Measurements from ENCODE around the gene NECTIN4. TPM values are rescaled to one million over a fixed set of nuclear protein-coding genes. Genes with fewer than 3 reads are reported as not detected.

NECTIN4 gene
- total RNA-seq, 1 donor from 2014 or later = 0.13 TPM

DNA sequence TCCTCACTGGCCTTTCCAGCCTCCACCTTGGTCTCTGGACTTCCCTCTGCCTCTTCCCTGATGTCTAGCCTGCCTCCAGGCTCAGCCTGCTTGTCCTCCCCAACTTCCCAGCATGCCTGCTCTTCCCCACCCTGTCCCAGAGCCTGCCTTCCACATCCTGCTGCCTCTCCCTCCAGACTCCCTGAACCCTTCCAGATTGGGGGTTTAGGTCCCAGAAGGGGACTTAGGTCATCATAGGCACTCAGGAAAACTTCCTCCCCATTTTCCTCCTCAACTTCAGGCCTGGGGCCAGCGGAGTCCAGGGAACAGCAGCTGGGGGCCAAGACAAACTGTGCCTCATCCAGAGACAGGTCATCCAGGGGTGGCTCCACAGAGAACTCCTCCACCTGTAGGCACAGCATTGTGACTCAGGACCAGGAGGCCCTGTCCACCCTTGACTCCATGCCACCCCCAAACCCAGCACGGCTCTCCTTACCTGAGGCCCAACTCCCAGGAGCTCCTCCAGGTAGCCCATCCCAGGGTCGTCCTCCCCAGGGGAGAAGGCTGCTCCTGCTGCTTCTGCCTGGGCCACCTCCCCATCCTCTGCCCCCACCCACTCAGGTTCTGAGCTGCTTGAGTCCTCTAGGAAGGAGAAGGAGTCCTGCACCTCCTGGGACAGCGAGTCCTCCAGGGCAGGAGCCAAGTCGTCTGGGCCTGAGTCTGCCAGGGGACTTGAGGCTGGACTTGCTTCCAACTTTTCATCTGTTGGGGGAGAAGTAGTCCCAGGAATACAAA lies 40.2 kb downstream of the NECTIN4 start:
- Mint-ChIP-seq H3K9me3 (ENCODE audit: unreplicated experiment) (peaks cover 8% of the 10 kb centered on the region), H3K36me3 (ENCODE audit: low read depth, unreplicated experiment) (peaks cover 30% of the 10 kb centered on the region), H3K27me3 (ENCODE audit: unreplicated experiment) (peaks cover 19% of the 10 kb centered on the region), H3K4me3 (ENCODE audit: unreplicated experiment) (peak overlapping the region; percentile 62), H3K4me1 (ENCODE audit: unreplicated experiment) (peaks cover 21% of the 10 kb centered on the region), H3K27ac (ENCODE audit: unreplicated experiment) (no peak overlapping the region)
- DNase-seq (ENCODE audit: low spot score) = no peak
- TF ChIP-seq, protein P1, sequence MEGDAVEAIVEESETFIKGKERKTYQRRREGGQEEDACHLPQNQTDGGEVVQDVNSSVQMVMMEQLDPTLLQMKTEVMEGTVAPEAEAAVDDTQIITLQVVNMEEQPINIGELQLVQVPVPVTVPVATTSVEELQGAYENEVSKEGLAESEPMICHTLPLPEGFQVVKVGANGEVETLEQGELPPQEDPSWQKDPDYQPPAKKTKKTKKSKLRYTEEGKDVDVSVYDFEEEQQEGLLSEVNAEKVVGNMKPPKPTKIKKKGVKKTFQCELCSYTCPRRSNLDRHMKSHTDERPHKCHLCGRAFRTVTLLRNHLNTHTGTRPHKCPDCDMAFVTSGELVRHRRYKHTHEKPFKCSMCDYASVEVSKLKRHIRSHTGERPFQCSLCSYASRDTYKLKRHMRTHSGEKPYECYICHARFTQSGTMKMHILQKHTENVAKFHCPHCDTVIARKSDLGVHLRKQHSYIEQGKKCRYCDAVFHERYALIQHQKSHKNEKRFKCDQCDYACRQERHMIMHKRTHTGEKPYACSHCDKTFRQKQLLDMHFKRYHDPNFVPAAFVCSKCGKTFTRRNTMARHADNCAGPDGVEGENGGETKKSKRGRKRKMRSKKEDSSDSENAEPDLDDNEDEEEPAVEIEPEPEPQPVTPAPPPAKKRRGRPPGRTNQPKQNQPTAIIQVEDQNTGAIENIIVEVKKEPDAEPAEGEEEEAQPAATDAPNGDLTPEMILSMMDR (IDR thresholded peaks at IDR 0.05; ENCODE audit: unreplicated experiment) = no peak

- peak overlapping the region; percentile 100 for H3K27ac Mint-ChIP-seq (ENCODE audit: unreplicated experiment)
These were observed 41.6 kb downstream of the NECTIN4 start for GRCh38 chr1:161047436-161048420.

GRCh38 chr1:161046605-161047228 lies 42.6 kb downstream of the NECTIN4 start:
- Mint-ChIP-seq H3K4me3 (ENCODE audit: unreplicated experiment) (peak overlapping the region; percentile 99), H3K27ac (ENCODE audit: unreplicated experiment) (peak overlapping the region; percentile 100), H3K27me3 (ENCODE audit: unreplicated experiment) (peaks cover 19% of the 10 kb centered on the region), H3K36me3 (ENCODE audit: low read depth, unreplicated experiment) (peaks cover 37% of the 10 kb centered on the region), H3K4me1 (ENCODE audit: unreplicated experiment) (peaks cover 32% of the 10 kb centered on the region), H3K9me3 (ENCODE audit: unreplicated experiment) (peaks cover 8% of the 10 kb centered on the region)
- no peak for DNase-seq (ENCODE audit: low spot score)
- TF ChIP-seq, protein P1 (IDR thresholded peaks at IDR 0.05; ENCODE audit: unreplicated experiment) = no peak

More at GRCh38 chr1:161047436-161048420, 41.6 kb downstream of the NECTIN4 start:
- TF ChIP-seq, protein P1 (IDR thresholded peaks at IDR 0.05; ENCODE audit: unreplicated experiment) = no peak
- peaks cover 8% of the 10 kb centered on the region for H3K9me3 Mint-ChIP-seq (ENCODE audit: unreplicated experiment)
- H3K4me1 Mint-ChIP-seq (ENCODE audit: unreplicated experiment) = peaks cover 27% of the 10 kb centered on the region
- DNase-seq (ENCODE audit: low spot score) = no peak
- no peak overlapping the region for H3K4me3 Mint-ChIP-seq (ENCODE audit: unreplicated experiment)
- peaks cover 28% of the 10 kb centered on the region for H3K36me3 Mint-ChIP-seq (ENCODE audit: low read depth, unreplicated experiment)
- H3K27me3 Mint-ChIP-seq (ENCODE audit: unreplicated experiment) = peaks cover 19% of the 10 kb centered on the region

- Mint-ChIP-seq H3K4me3 (ENCODE audit: unreplicated experiment) (peak within 1 kb of the TSS; percentile 99), H3K27ac (ENCODE audit: unreplicated experiment) (peak within 1 kb of the TSS; percentile 100), H3K27me3 (ENCODE audit: unreplicated experiment) (peaks cover 19% of the 10 kb centered on the region), H3K36me3 (ENCODE audit: low read depth, unreplicated experiment) (peaks cover 43% of the 10 kb centered on the region), H3K4me1 (ENCODE audit: unreplicated experiment) (peaks cover 32% of the 10 kb centered on the region), H3K9me3 (ENCODE audit: unreplicated experiment) (peaks cover 8% of the 10 kb centered on the region)
- TF ChIP-seq, protein P1 (IDR thresholded peaks at IDR 0.05; ENCODE audit: unreplicated experiment) = no peak
- peak; percentile 92 for DNase-seq (ENCODE audit: low spot score)
These were observed 43.4 kb downstream of the NECTIN4 start, which contains the start of gene USF1 for GRCh38 chr1:161045736-161046604. Gene USF1 (minus strand): TSS chr1:161045977. CDS start chr1:161043275, 2,702 bp downstream.
